Cardiac muscle cell (in vitro differentiated cells and primary cell): ENCODE data around the gene AMELY. TPM values are rescaled to one million over a fixed set of nuclear protein-coding genes. Genes with fewer than 3 reads are reported as not detected.
"Not testable (repeated sequence)": the region's sequence is repeated elsewhere in the genome, so short reads cannot be mapped to it uniquely, and the experiment has no call there.

Source experiments
- DNase-seq, 2 donors: peaks; one replicate each; pipeline versions ENCODE4 v3.0.0 to v3.0.0-alpha.2; 2010 to 2017; ENCODE audit warnings: low read depth in 1 of 2, low spot score in 1 of 2
- H3K27ac ChIP-seq: fragments of 200-600 bp; sonication (generic); 2 replicates; pipeline ENCODE4 v1.5.1; 2016
- H3K27me3 ChIP-seq: fragments of 200-600 bp; sonication (generic); 2 replicates; pipeline ENCODE4 v1.6.0; 2016; ENCODE audit warnings: control low read depth
- H3K36me3 ChIP-seq: fragments of 200-600 bp; sonication (generic); 2 replicates; pipeline ENCODE4 v1.5.1; 2016; ENCODE audit warnings: control low read depth
- H3K4me1 ChIP-seq: fragments of 200-600 bp; sonication (generic); 2 replicates; pipeline ENCODE4 v1.8.1; 2017; ENCODE audit warnings: low read depth, mild to moderate bottlenecking, mixed run types
- H3K4me3 ChIP-seq: fragments of 200-600 bp; sonication (generic); 2 replicates; pipeline ENCODE4 v1.5.1; 2016; ENCODE audit warnings: mild to moderate bottlenecking
- H3K9me3 ChIP-seq: fragments of 200-600 bp; sonication (generic); 2 replicates; pipeline ENCODE4 v1.5.1; 2017; ENCODE audit warnings: low read depth, mild to moderate bottlenecking, control low read depth
- polyA plus RNA-seq: library from polyadenylated mRNA; unstranded; fragments of >200 nt; fragmentation: Nextera tagmentation; extraction: Ambion mirVana; gene quantifications from 2 replicates; pipeline ENCODE4 v1.2.1, GENCODE V29; 2016
- total RNA-seq: library from RNA; depleted of rRNA; stranded (reverse); fragments of >200 nt; gene quantifications from 2 replicates; pipeline ENCODE4 v1.2.3, GENCODE V29; 2016
- TF ChIP-seq, protein P1 (sequence below): IDR thresholded peaks from 2 replicates; pipeline ENCODE4 v1.5.1; 2012; ENCODE audit warnings: low read depth, mild to moderate bottlenecking, low read length

AMELY gene
- total and polyA plus RNA-seq, 2 experiments from 2014 or later = not detected

- DNase-seq = no peak
- Histone ChIP-seq H3K27ac (no peak overlapping the region), H3K9me3 (no peaks in the 10 kb centered on the region), H3K36me3 (no peaks in the 10 kb centered on the region), H3K27me3 (no peaks in the 10 kb centered on the region), H3K4me3 (no peak overlapping the region), H3K4me1 (no peaks in the 10 kb centered on the region)
- TF ChIP-seq, protein P1, sequence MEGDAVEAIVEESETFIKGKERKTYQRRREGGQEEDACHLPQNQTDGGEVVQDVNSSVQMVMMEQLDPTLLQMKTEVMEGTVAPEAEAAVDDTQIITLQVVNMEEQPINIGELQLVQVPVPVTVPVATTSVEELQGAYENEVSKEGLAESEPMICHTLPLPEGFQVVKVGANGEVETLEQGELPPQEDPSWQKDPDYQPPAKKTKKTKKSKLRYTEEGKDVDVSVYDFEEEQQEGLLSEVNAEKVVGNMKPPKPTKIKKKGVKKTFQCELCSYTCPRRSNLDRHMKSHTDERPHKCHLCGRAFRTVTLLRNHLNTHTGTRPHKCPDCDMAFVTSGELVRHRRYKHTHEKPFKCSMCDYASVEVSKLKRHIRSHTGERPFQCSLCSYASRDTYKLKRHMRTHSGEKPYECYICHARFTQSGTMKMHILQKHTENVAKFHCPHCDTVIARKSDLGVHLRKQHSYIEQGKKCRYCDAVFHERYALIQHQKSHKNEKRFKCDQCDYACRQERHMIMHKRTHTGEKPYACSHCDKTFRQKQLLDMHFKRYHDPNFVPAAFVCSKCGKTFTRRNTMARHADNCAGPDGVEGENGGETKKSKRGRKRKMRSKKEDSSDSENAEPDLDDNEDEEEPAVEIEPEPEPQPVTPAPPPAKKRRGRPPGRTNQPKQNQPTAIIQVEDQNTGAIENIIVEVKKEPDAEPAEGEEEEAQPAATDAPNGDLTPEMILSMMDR = no peak
These were observed 16.3 kb downstream of the AMELY start for GRCh38 chrY:6895236-6895635.

- Histone ChIP-seq H3K27me3 (no peaks in the 10 kb centered on the region), H3K27ac (no peak overlapping the region), H3K9me3 (no peaks in the 10 kb centered on the region), H3K4me1 (no peaks in the 10 kb centered on the region), H3K4me3 (no peak overlapping the region), H3K36me3 (no peaks in the 10 kb centered on the region)
- DNase-seq = no peak
- TF ChIP-seq, protein P1 = no peak
These were observed 17.1 kb downstream of the AMELY start for GRCh38 chrY:6894496-6894895.

DNA sequence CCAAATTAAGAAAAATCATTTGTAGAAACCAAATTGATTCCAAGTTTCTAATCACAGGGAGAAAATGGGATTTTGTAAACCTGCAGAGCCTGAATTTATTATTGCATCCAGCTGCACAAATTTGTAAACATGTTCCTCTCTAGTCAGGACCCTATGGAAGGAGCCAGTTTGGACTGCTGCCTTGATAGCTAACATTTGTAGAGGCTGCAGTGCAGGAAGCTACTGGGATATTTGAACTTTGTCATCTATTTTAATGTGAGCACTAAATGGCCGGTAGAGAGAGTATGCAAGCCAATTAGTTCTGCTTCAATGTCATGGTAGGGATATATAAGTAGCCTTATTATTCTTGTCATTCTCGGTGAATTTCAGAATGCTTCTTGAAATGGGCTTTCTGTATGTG is 62.2 kb downstream of the AMELY start:
- H3K36me3 ChIP-seq = no peaks in the 10 kb centered on the region
- H3K9me3 ChIP-seq = no peaks in the 10 kb centered on the region
- H3K4me1 ChIP-seq = no peaks in the 10 kb centered on the region
- TF ChIP-seq, protein P1 = no peak
- no peak overlapping the region for H3K4me3 ChIP-seq
- no peak for DNase-seq
- no peaks in the 10 kb centered on the region for H3K27me3 ChIP-seq
- no peak overlapping the region for H3K27ac ChIP-seq

DNA sequence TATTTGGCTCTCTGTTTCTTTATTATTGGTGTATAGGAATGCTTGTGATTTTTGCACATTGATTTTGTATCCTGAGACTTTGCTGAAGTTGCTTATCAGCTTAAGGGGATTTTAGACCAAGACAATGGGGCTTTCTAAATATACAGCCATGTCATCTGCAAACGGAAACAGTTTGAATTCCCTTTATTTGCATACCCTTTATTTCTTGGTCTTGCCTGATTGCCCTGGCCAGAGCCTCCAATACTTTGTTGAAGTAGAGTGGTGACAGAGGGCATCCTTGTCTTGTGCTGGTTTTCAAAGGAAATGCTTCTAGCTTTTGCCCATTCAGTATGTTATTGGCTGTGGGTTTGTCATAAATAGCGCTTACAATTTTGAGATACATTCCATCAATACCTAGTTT is 68.9 kb downstream of the AMELY start:
- H3K36me3 ChIP-seq, DNase-seq, H3K4me1 ChIP-seq, H3K27me3 ChIP-seq, H3K9me3 ChIP-seq, H3K27ac ChIP-seq, H3K4me3 ChIP-seq: not testable (repeated sequence)

Other genes with a start within 250 kb of the AMELY start
- gene TBL1Y, start 1.1 kb downstream of the AMELY start, total RNA-seq = not detected in 2 replicates
- gene TBL1Y, start 1.1 kb downstream of the AMELY start, polyA plus RNA-seq = not detected in 2 replicates